Measurements from ENCODE around the gene RPL27A. TPM values are rescaled to one million over a fixed set of nuclear protein-coding genes. Genes with fewer than 3 reads are reported as not detected.

RPL27A gene
- polyA plus RNA-seq, 1 experiment = 988 TPM

GRCh38 chr11:8640267-8640906 lies 42.2 kb upstream of the RPL27A start:
- ChIA-PET POLR2A (interaction anchor here (1.0 kb wide), 1 partner anchor 11 kb away, joined by 3 read pairs; no protein-coding TSS in a partner anchor), CTCF (interaction anchor here (1.2 to 2.4 kb wide), 3 partner anchors 10 to 33 kb away, joined by 3 to 6 read pairs (median 6); no protein-coding TSS in a partner anchor)
- TF ChIP-seq CTCF (IDR thresholded peaks at IDR 0.05; ENCODE audit: insufficient read depth, low read depth, low read length) = no peak
- Histone ChIP-seq H3K36me3 (ENCODE audit: control insufficient read depth, insufficient read depth, low read length) (peaks cover 7% of the 10 kb centered on the region), H3K27me3 (ENCODE audit: control insufficient read depth, insufficient read depth, low read length) (no peaks in the 10 kb centered on the region), H3K4me3 (ENCODE audit: low read depth, low read length) (no peak overlapping the region)
- DNase-seq (ENCODE audit: low read depth) = no peak

- H3K36me3 ChIP-seq (ENCODE audit: control insufficient read depth, insufficient read depth, low read length) = peaks cover 9% of the 10 kb centered on the region
- ChIA-PET CTCF (interaction anchor here (0.6 to 1.0 kb wide), 2 partner anchors 9 to 1972 kb away, joined by 3 to 4 read pairs; no protein-coding TSS in a partner anchor), POLR2A (interaction anchor here (0.7 kb wide), 1 partner anchor 10 kb away, joined by 5 read pairs; no protein-coding TSS in a partner anchor)
- no peak overlapping the region for H3K4me3 ChIP-seq (ENCODE audit: low read depth, low read length)
- H3K27me3 ChIP-seq (ENCODE audit: control insufficient read depth, insufficient read depth, low read length) = no peaks in the 10 kb centered on the region
- DNase-seq (ENCODE audit: low read depth) = no peak
- no peak for TF ChIP-seq CTCF (IDR thresholded peaks at IDR 0.05; ENCODE audit: insufficient read depth, low read depth, low read length)
These were observed 41.3 kb upstream of the RPL27A start for GRCh38 chr11:8641332-8641731.

DNA sequence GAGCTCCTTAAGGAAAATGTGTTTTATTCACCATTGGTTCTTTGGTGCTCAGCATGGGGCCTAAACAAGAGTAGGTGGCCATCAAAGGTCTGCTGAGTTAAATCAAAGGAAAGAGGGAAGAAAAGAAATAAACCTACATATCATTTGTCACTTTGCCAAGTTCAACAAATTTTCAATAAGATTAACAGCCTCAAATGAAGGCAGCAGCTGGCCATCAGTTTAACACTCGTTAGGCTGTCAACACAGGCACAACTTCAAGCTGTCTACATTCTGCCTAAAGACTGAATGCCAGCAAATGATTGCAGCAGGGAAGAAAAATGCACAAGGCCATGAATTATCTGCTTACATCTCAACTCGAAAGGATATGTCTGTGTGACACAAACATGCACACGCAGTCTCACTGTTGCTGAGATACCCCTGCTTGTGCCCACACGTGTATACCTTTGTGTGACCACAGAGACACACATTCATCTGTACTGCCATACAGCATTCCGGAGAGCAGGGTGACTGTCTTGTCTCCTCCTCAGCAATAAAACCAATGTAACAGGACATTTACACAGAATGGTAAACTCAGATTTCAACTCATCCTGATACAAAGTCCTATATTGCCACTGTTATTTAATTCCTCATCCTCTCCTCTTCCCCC lies 40.3 kb upstream of the RPL27A start:
- no peak for DNase-seq (ENCODE audit: low read depth)
- POLR2A ChIA-PET = no interaction called here

DNA sequence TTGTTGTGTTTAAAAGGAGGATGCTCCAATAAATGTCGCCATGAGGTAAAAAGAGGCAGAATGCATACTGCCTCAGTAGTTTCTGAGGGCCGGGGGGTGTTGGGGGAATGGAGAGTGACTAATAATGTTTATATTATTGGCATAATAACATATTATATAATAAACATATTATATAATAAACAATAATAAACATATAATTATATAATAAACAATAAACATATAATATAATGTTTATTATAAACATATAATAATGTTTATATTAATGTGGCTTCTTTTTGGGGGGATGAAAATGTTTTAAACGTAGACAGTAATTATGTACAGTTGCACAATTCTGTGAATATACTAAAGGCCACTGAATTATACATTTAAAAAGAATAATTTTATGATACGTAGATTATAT lies 35.7 kb upstream of the RPL27A start:
- TF ChIP-seq CTCF (IDR thresholded peaks at IDR 0.05; ENCODE audit: insufficient read depth, low read depth, low read length) = no peak
- no peak for DNase-seq (ENCODE audit: low read depth)
- no peaks in the 10 kb centered on the region for H3K27me3 ChIP-seq (ENCODE audit: control insufficient read depth, insufficient read depth, low read length)
- POLR2A ChIA-PET = no interaction called here
- H3K4me3 ChIP-seq (ENCODE audit: low read depth, low read length) = no peak overlapping the region
- CTCF ChIA-PET = interaction anchor here (0.7 kb wide), 1 partner anchor 624 kb away, joined by 3 read pairs; no protein-coding TSS in a partner anchor
- H3K36me3 ChIP-seq (ENCODE audit: control insufficient read depth, insufficient read depth, low read length) = peaks cover 7% of the 10 kb centered on the region

More for the DNA sequence above, 40.3 kb upstream of the RPL27A start:
- H3K27me3 ChIP-seq (ENCODE audit: control insufficient read depth, insufficient read depth, low read length) = no peaks in the 10 kb centered on the region
- no peak for TF ChIP-seq CTCF (IDR thresholded peaks at IDR 0.05; ENCODE audit: insufficient read depth, low read depth, low read length)
- CTCF ChIA-PET = interaction anchor here (0.6 kb wide), 1 partner anchor 1971 kb away, joined by 3 read pairs; no protein-coding TSS in a partner anchor
- H3K36me3 ChIP-seq (ENCODE audit: control insufficient read depth, insufficient read depth, low read length) = peaks cover 11% of the 10 kb centered on the region
- no peak overlapping the region for H3K4me3 ChIP-seq (ENCODE audit: low read depth, low read length)

DNA sequence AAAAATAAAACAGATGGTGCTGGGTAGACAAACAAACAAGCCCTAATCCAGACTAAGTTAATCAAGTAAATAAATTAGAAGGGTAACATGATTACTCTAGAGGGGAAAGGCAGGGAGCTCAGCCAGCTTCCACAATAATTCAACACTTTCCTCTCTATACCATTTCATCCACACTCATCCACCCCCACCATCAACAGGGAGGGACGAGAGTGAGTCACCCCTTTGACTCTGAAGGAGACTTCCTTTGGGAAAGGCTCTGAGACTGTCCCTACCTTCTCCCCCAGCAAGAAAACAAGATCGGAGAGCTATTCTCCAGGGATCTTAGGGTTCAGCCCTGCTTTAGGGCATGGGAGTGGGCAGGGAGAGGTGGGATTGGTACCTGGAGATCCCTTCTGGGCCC lies 33.2 kb upstream of the RPL27A start:
- DNase-seq (ENCODE audit: low read depth) = no peak
- no peak for TF ChIP-seq CTCF (IDR thresholded peaks at IDR 0.05; ENCODE audit: insufficient read depth, low read depth, low read length)
- CTCF ChIA-PET = interaction anchor here (0.6 to 1.7 kb wide), 5 partner anchors 10 to 474 kb away, joined by 3 to 5 read pairs (median 3); partner anchors contain the start of gene LMO1
- no peaks in the 10 kb centered on the region for H3K27me3 ChIP-seq (ENCODE audit: control insufficient read depth, insufficient read depth, low read length)
- no peak overlapping the region for H3K4me3 ChIP-seq (ENCODE audit: low read depth, low read length)
- H3K36me3 ChIP-seq (ENCODE audit: control insufficient read depth, insufficient read depth, low read length) = peaks cover 7% of the 10 kb centered on the region
- POLR2A ChIA-PET = no interaction called here
